Mesenchymal stem cell (in vitro differentiated cells and primary cell): ENCODE data around the gene OSM.
A peak's percentile ranks its signal among the peaks of the same experiment; 100 is the strongest.

ENCODE experiments used
- DNase-seq: peaks from one replicate; pipeline ENCODE4 v3.0.0-alpha.2; 2013
- H2AFZ ChIP-seq: one replicate; pipeline ENCODE4 v1.6.1; 2013; ENCODE audit warnings: low read depth, mild to moderate bottlenecking, control low read depth, inconsistent platforms, low read length, moderate library complexity
- H2AK5ac ChIP-seq: 2 replicates; pipeline ENCODE4 v1.6.1; 2013; ENCODE audit warnings: low read length, moderate library complexity, mild to moderate bottlenecking, inconsistent platforms; ENCODE audit not compliant: severe bottlenecking
- H2BK120ac ChIP-seq: one replicate; pipeline ENCODE4 v1.6.1; 2013; ENCODE audit warnings: low read depth, mild to moderate bottlenecking, inconsistent platforms, low read length, moderate library complexity
- H2BK12ac ChIP-seq, 2 experiments: one replicate each; pipeline ENCODE4 v1.6.1; 2013; ENCODE audit warnings: inconsistent platforms in 2 of 2, low read length in 2 of 2, mild to moderate bottlenecking in 2 of 2, moderate library complexity in 2 of 2, control low read depth in 1 of 2
- H2BK15ac ChIP-seq: one replicate; pipeline ENCODE4 v1.6.1; 2013; ENCODE audit warnings: mild to moderate bottlenecking, low read depth, inconsistent platforms; ENCODE audit not compliant: poor library complexity, severe bottlenecking
- H2BK5ac ChIP-seq: 2 replicates; pipeline ENCODE4 v1.6.1; 2013; ENCODE audit warnings: low read depth, mild to moderate bottlenecking, low read length, control low read depth, inconsistent platforms; ENCODE audit not compliant: poor library complexity, severe bottlenecking
- H3K14ac ChIP-seq, 2 experiments: one replicate each; pipeline ENCODE4 v1.6.1; 2013; ENCODE audit warnings: inconsistent platforms in 2 of 2, low read length in 2 of 2, control low read depth in 1 of 2, mild to moderate bottlenecking in 1 of 2, moderate library complexity in 1 of 2
- H3K18ac ChIP-seq, 2 experiments: one replicate each; pipeline ENCODE4 v1.6.1; 2013; ENCODE audit warnings: inconsistent platforms in 2 of 2, low read length in 2 of 2, control low read depth in 1 of 2, low read depth in 1 of 2, mild to moderate bottlenecking in 1 of 2
- H3K23ac ChIP-seq, 2 experiments: one replicate each; pipeline ENCODE4 v1.6.1; 2013; ENCODE audit warnings: inconsistent platforms in 2 of 2, low read length in 2 of 2, mild to moderate bottlenecking in 2 of 2, moderate library complexity in 2 of 2, control low read depth in 1 of 2
- H3K27ac ChIP-seq: 2 replicates; pipeline ENCODE4 v1.5.1; 2013; ENCODE audit warnings: mild to moderate bottlenecking, moderate library complexity, low read length, control low read depth, inconsistent platforms; ENCODE audit not compliant: poor library complexity, severe bottlenecking
- H3K27me3 ChIP-seq, 2 experiments: 2 replicates each; pipeline versions ENCODE4 v1.6.1 to v1.7.0; 2013; ENCODE audit warnings: low read length in 2 of 2, mild to moderate bottlenecking in 2 of 2, moderate library complexity in 2 of 2, control low read depth in 1 of 2, inconsistent platforms in 1 of 2; ENCODE audit not compliant: control insufficient read depth in 1 of 2, insufficient read depth in 1 of 2
- H3K36me3 ChIP-seq, 2 experiments: 2 replicates each; pipeline versions ENCODE4 v1.6.1 to v1.7.0; 2013; ENCODE audit warnings: low read length in 2 of 2, control low read depth in 1 of 2, inconsistent platforms in 1 of 2, low read depth in 1 of 2, mild to moderate bottlenecking in 1 of 2; ENCODE audit not compliant: insufficient read depth in 2 of 2, control insufficient read depth in 1 of 2
- H3K4ac ChIP-seq, 2 experiments: one replicate each; pipeline ENCODE4 v1.6.1; 2013; ENCODE audit warnings: inconsistent platforms in 2 of 2, low read length in 2 of 2, mild to moderate bottlenecking in 2 of 2, moderate library complexity in 2 of 2, control low read depth in 1 of 2, low read depth in 1 of 2
- H3K4me1 ChIP-seq: 2 replicates; pipeline ENCODE4 v1.6.1; 2013; ENCODE audit warnings: low read depth, low read length, control low read depth; ENCODE audit not compliant: control insufficient read depth, insufficient read depth
- H3K4me2 ChIP-seq: 2 replicates; pipeline ENCODE4 v1.6.1; 2013; ENCODE audit warnings: low read length, mild to moderate bottlenecking, inconsistent platforms; ENCODE audit not compliant: poor library complexity, severe bottlenecking
- H3K4me3 ChIP-seq, 2 experiments: 2 replicates each; pipeline versions ENCODE4 v1.5.1 to v1.7.0; 2013; ENCODE audit warnings: low read length in 2 of 2, mild to moderate bottlenecking in 2 of 2, control low read depth in 1 of 2, low read depth in 1 of 2; ENCODE audit not compliant: insufficient read depth in 1 of 2
- H3K79me1 ChIP-seq: replicated peaks from 2 replicates; pipeline ENCODE4 v1.6.1; 2013; ENCODE audit warnings: mild to moderate bottlenecking, control low read depth, low read length, inconsistent platforms; ENCODE audit not compliant: poor library complexity, severe bottlenecking
- H3K9ac ChIP-seq: 2 replicates; pipeline ENCODE4 v1.7.0; 2013; ENCODE audit warnings: mild to moderate bottlenecking, low read length, moderate library complexity
- H3K9me3 ChIP-seq: 2 replicates; pipeline ENCODE4 v1.7.0; 2013; ENCODE audit warnings: mild to moderate bottlenecking, low read length; ENCODE audit not compliant: control insufficient read depth
- H4K8ac ChIP-seq: one replicate; pipeline ENCODE4 v1.6.1; 2013; ENCODE audit warnings: inconsistent platforms, mild to moderate bottlenecking, low read length, moderate library complexity
- H4K91ac ChIP-seq: one replicate; pipeline ENCODE4 v1.6.1; 2013; ENCODE audit warnings: mild to moderate bottlenecking, low read length, inconsistent platforms
- WGBS: methylation state at CpG from one replicate; pipeline ENCODE4 v1.1.7; 2013; ENCODE audit warnings: mixed read lengths; 5-methylcytosine and 5-hydroxymethylcytosine counted together

The OSM gene

GRCh38 chr22:30250661-30251267, 15.9 kb downstream of the OSM start:
- Histone ChIP-seq H3K79me1 (peaks cover 1% of the 10 kb centered on the region), H3K36me3 (no peaks in the 10 kb centered on the region), H4K8ac (no peak overlapping the region), H3K4me3 (no peak overlapping the region), H3K4me2 (no peak overlapping the region), H3K9ac (no peak overlapping the region), H3K4me1 (peaks cover 74% of the 10 kb centered on the region), H3K23ac (no peak overlapping the region), H3K18ac (peak overlapping the region in 1 of 2 experiments; percentile 4), H2BK5ac (peak overlapping the region; percentile 63), H3K9me3 (no peaks in the 10 kb centered on the region), H2AFZ (no peak overlapping the region), H2AK5ac (peak overlapping the region; percentile 100), H3K27me3 (no peaks in the 10 kb centered on the region), H3K27ac (peak overlapping the region; percentile 98), H2BK15ac (no peak overlapping the region), H2BK12ac (peak overlapping the region in 1 of 2 experiments; percentile 7), H3K14ac (no peak overlapping the region), H4K91ac (no peak overlapping the region), H3K4ac (no peak overlapping the region), H2BK120ac (no peak overlapping the region)
- peak; percentile 46 for DNase-seq
- WGBS, result 68% methylated on average over 9 of the region's 12 CpGs

GRCh38 chr22:30250039-30250565, 16.5 kb downstream of the OSM start:
- H3K4me1 ChIP-seq, result peaks cover 75% of the 10 kb centered on the region
- no peak overlapping the region for H4K91ac ChIP-seq
- H2BK5ac ChIP-seq, result peak overlapping the region; percentile 59
- H3K9ac ChIP-seq, result no peak overlapping the region
- no peak overlapping the region for H2AFZ ChIP-seq
- peaks cover under 1% of the 10 kb centered on the region for H3K79me1 ChIP-seq
- 100% methylated on average over 2 of the region's 3 CpGs for WGBS
- no peak overlapping the region for H3K18ac ChIP-seq
- no peaks in the 10 kb centered on the region for H3K9me3 ChIP-seq
- H3K27me3 ChIP-seq, result no peaks in the 10 kb centered on the region
- no peak overlapping the region for H3K4me3 ChIP-seq
- peak overlapping the region in 1 of 2 experiments; percentile 45 for H2BK12ac ChIP-seq
- no peak overlapping the region for H3K23ac ChIP-seq
- H2BK120ac ChIP-seq, result no peak overlapping the region
- no peak overlapping the region for H3K4ac ChIP-seq
- peak overlapping the region; percentile 98 for H2AK5ac ChIP-seq
- no peak overlapping the region for H2BK15ac ChIP-seq
- peak overlapping the region; percentile 98 for H3K27ac ChIP-seq
- no peak for DNase-seq
- H3K4me2 ChIP-seq, result no peak overlapping the region
- H3K14ac ChIP-seq, result no peak overlapping the region
- no peak overlapping the region for H4K8ac ChIP-seq
- peaks cover 0 to under 1% of the 10 kb centered on the region in 2 experiments for H3K36me3 ChIP-seq

- Histone ChIP-seq H3K27me3 (no peaks in the 10 kb centered on the region), H3K18ac (no peak overlapping the region), H3K4me3 (peak overlapping the region in 1 of 2 experiments; percentile 63), H3K4ac (no peak overlapping the region), H3K36me3 (peaks cover 0 to 8% of the 10 kb centered on the region in 2 experiments), H3K79me1 (no peaks in the 10 kb centered on the region), H3K27ac (peak overlapping the region; percentile 98), H2BK12ac (peak overlapping the region in 1 of 2 experiments; percentile 57), H3K23ac (no peak overlapping the region), H2AK5ac (peak overlapping the region; percentile 90), H3K9ac (peak overlapping the region; percentile 60), H3K9me3 (no peaks in the 10 kb centered on the region), H4K91ac (no peak overlapping the region), H3K4me1 (peaks cover 76% of the 10 kb centered on the region), H3K4me2 (no peak overlapping the region), H2BK15ac (no peak overlapping the region), H3K14ac (no peak overlapping the region), H4K8ac (no peak overlapping the region), H2AFZ (no peak overlapping the region), H2BK5ac (no peak overlapping the region), H2BK120ac (no peak overlapping the region)
- no peak for DNase-seq
- WGBS, result 72% methylated on average over 25 of the region's 27 CpGs
These were observed 17.3 kb downstream of the OSM start for GRCh38 chr22:30249049-30250038.

- WGBS, result 91% methylated on average over 6 of the region's 6 CpGs
- Histone ChIP-seq H2BK12ac (peak overlapping the region in 1 of 2 experiments; percentile 79), H2AFZ (no peak overlapping the region), H2BK120ac (no peak overlapping the region), H3K9me3 (no peaks in the 10 kb centered on the region), H3K9ac (peak overlapping the region; percentile 60), H3K27ac (peak overlapping the region; percentile 98), H3K18ac (no peak overlapping the region), H3K4me2 (no peak overlapping the region), H3K4me3 (peak overlapping the region in 1 of 2 experiments; percentile 63), H3K36me3 (peaks cover 8 to 17% of the 10 kb centered on the region in 2 experiments), H4K91ac (no peak overlapping the region), H3K79me1 (no peaks in the 10 kb centered on the region), H3K23ac (no peak overlapping the region), H3K27me3 (no peaks in the 10 kb centered on the region), H2BK5ac (no peak overlapping the region), H4K8ac (no peak overlapping the region), H3K4me1 (peaks cover 77% of the 10 kb centered on the region), H3K14ac (no peak overlapping the region), H2AK5ac (peak overlapping the region; percentile 90), H3K4ac (no peak overlapping the region), H2BK15ac (no peak overlapping the region)
- no peak for DNase-seq
These were observed 18.2 kb downstream of the OSM start for GRCh38 chr22:30248484-30248883.
